HG03064 (cell line): ENCODE results near the gene PDZD7.

Experiments
- ATAC-seq: cut with Tn5 transposase; IDR thresholded peaks from one replicate; pipeline ENCODE4 v1.9.1; 2021; ENCODE audit warnings: low read depth; ENCODE audit not compliant: unreplicated experiment

The PDZD7 gene

GRCh38 chr10:101061624-101062231 is 30.8 kb upstream of the PDZD7 start, which contains the start of gene KAZALD1:
KAZALD1 (plus strand) TSS chr10:101061989; CDS start chr10:101062593, 604 bp downstream.
- ATAC-seq, result no peak

DNA sequence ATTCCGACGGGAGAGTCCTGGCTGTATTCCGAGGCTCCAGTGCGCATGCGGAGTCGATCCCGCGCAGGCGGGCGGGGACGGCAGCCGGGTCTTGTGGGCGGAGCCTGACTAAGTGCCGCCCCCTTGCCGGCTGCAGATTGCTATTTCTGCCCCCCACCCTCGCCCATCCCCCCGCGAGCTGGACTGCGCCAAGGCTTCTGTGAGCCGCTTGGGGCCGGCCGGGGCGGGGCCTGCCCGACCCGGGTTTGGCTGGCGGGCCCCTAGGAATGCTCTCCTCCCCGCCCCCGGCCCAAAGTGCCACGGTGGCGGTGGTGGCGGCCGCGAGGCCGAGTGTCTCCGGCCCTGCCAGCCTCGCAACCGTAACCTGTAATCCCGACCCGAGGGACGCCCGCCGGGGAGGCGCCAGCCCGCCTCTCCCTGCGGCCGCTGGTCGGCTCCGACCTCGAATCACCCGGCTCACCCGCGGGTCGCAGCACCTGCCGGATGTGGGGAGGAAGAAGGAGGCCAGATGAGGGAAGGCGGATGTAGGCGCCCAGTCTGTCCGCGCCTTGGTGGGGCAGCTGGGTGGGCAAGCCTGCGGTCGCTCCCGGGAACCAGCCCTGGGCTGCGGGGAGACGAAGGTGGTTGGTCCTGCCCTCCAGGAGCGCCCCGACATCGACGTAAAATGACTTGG is 30.2 kb upstream of the PDZD7 start:
- ATAC-seq, result peak; percentile 58

DNA sequence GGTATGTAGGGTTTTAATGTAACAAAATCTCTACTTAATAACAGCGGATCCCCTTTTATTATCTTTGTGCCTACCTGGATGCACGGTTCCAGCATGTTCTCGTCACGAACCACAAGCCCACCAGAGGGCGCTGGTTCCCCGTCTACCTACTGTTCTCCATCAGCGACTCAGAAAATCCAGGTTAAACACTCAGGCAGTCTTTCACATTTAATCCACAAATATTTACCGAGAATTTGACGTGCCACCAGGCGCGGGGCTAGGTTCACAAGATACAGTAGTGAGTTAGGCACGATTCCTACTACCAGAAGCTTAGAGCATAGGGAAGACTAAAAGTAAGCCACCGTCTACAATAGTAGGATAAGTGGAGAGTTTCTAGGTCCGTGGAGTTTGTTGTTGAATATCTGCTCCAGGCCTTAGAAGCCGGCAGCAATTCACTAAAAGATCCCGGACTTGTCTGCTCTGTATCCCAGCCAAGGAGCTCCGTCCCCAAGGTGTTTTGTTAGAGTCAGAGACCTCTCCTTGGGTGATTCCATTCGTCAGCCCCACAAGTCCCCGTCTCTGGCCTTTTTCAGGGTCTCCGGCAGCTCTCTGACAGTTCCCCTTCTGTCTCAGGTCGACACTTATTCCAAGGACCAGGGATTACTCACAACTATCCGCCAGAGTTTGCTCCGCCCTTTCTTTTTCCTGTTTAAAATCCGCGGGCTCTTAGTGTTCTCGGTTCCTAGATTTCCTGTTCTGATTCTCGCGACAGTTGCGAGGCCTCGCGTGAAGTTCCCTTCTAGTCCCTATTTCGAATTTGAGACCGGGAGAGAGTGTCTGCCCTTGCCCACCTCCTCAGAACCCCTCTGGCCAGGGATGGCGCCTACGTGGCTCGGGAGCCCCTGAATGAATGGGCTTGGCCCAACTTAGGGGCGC is 29.4 kb upstream of the PDZD7 start:
- peak; percentile 43 for ATAC-seq

DNA sequence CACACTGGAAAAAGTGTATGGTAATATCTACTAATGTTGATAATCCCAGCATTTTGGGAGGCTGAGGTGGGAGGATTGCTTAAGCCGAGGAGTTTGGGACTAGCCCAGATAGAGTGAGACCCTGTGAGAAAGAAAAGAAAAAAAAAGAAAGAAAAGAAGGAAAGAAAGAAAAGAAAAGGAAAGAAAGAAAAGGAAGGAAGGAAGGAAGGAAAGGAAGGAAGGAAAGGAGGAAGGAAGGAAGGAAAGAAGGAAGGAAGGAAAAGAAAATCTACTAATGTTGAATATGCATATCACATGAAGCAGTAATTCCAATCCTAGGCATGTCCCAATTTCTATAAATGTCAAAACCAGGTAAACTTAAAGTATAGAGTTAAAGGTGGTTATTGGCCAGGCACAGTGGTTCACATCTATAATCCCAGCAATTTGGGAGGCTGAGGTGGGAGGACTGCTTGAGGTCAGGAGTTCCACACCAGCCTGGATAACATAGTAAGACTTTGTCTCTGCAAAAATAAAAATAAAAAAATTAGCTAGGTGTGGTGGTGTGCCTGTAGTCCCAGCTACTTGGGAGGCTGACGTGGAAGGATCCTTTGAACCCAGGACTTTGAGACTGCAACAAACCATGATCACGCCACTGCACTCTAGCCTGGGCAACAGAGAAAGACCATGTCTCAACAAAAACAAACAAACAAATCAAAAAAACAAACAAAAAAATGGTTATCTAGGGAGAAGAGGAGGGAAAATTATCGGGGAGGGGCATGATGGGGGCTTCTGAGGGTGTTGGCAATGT is 25.6 kb upstream of the PDZD7 start:
- no peak for ATAC-seq

GRCh38 chr10:101055411-101055810 is 24.5 kb upstream of the PDZD7 start:
- no peak for ATAC-seq

DNA sequence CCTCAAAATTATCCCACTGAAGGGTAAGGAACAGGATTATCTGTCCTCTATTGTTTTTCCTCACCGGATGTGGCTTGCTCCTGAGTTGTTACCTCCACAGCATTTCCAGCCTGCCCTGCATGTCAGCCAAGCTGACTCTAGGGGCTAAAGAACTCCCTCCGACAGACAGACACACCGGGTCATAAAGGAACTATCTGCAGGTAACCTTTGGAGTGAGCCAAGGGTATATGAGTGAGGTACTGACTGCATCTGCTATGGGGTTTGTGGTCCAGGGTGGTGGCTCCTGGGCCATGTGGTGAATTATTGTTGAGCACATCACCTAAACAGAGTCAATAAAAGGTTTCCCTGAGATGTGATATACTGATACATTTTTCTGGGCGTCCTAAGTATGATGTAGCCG is 23.9 kb upstream of the PDZD7 start:
- no peak for ATAC-seq

DNA sequence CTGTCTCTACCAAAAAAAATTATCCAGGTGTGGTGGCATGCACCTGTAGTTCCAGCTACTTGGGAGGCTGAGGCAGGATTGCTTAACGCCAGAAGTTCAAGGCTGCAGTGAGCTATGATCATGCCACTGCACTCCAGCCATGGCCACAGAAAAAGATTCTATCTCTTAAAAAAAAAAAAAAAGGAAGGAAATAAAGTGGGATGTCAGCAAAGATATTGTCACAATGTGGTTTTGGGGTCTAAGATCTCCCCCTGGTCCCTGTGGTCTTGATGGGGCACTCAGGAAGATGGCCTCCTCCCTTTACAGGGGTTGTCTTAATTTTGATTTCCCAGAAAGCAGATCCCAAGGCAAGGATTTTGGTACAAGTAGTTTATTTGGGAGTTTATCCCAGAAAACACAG is 23.4 kb upstream of the PDZD7 start:
- no peak for ATAC-seq

- ATAC-seq, result no peak
Measured at GRCh38 chr10:101053516-101053915, 22.6 kb upstream of the PDZD7 start.

GRCh38 chr10:101052285-101052684 is 21.4 kb upstream of the PDZD7 start:
- no peak for ATAC-seq

DNA sequence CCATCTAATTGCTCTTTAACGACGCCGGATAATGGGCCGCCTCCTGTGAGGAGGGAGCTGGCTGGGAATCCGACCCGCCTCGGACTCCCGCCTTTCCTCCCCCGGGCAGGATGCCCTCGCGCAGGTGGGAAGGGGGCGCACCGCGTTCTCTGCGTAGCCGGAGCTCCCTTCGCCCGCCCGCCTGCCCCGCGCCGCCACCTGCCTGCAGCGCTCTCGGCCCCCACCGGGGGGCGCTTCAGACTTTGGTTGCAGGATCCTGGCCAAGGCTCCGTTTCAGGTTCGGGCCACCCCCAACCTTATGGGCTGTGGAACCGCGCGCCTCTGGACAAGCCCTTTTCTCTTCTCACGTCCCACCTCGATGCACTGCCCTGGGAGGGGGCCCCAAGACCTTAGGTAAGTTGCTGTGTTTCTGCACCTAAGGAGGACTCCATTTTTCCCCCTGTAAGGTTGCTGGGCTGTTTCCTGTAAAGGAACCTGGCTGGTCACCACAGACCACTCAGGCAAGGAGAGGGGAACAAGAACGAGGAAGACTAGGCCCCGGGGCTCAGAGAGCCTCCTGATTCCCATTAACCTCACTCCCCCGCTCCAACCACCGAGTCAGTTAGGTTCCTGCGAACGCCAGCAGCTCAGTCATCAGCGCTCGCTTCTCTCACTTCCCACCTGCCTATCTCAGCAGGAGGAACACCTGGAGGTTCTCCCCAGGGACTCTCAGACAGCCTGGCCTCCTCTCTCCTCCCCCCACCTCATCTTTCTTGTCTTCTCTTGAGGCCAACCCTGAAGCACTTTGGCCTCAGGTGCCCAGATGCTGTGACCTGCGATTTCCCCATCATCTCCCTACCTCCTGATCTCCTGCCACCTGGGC is 19.5 kb upstream of the PDZD7 start:
- no peak for ATAC-seq

DNA sequence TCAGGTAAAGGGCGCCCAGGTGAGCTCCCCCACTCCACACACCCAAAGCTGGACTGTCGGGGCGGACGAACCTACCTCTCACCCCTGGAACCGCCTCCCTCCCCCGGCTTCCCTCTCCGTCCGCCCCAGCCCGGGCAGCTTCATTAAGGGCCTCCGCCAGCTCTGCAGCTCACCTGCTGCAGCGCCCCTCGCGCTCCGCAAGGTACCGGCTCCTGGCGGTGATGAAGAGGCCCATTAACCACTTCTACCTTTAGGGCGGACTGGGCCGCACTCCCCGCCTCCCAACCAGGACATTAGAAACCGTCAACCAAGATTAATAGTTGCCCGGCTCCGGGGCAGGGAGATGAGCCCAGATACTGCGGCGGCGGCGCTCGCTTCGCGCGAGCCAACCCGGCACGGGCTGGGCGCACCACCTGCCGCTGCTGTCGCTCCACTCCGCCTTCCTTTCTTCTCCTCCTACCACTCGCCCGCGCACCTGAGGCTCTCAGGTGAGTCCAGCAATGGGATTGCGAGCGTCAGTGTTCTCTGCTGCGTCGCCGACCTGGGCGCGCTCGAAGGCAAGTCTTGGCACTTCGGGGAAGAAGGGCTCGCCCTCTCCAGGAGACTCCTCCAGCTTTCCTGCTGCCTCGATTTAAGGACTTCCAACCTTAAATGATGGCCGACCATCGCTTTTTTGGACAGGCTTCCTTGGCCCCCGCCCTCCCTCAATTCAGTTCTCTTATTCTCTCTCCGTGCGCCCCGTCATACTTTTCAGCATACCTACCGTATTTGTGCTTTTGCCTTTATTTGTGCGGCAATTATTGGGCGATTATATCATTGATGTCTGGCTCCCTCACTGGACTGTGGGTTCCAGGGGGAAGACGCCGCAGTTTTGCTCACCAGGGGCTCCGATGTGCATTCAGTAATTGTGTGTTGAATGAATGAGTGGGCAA is 17.3 kb upstream of the PDZD7 start:
- ATAC-seq, result no peak

DNA sequence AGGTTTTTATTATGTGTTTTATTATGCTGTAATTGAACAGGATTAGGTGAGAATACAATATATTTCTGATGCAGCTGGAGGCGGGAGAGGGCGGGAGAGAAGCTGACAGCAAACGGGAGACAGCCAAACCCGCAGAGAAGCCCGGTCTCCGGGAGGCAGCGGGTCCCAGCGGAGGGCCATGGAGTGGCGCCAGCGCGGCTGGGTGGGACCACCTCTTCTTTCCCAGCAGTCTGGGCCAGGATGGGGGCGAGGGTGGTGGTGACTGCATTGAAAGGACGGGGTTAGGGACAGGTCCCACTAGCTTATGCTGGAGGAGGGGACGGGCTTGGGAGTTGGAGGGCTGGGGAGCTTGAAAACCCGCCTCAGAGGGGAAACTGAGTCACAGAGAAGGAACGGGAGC is 16.3 kb upstream of the PDZD7 start:
- no peak for ATAC-seq

DNA sequence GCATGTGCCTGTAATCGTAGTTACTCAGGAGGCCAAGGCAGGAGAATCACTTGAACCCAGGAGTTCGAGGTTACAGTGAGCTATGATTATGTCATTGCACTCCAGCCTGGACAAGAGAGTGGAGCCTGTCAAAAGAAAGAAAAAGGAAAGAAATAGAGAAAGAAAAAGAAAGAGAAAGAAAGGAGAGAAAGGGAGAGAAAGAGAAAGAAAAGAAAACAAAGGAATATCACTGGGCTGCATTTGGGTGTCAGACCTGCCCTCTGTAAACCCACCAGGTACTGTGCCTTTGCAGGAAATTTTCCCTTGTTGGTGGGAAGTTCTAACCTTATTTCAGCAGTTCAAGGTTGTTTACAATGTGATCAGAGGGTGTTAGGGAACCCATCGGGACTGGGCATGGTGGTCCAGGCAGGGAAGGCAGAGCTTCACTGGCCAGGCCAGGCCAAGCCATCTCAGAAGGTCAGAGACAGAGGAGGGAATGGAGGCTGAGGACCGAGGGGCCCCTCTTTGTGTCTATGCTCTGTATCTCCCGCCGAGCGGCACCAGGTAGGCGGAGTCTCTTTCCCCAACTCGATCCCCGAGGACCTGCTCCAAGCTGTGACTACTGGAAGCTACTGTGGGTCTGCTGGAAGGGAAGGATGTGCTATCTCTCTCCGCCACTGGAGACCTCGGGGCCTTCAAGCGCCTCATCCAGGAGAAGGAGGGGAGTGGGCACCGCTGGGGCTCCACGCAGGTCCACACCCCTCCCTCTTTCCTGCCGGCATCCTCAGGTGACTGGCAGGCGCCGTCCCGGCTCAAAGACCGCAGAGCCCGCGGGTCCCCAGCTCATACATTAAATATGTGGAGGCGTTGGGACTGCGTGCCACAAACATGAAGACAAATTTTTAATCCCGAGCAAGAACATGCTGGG is 15.7 kb upstream of the PDZD7 start:
- no peak for ATAC-seq

- no peak for ATAC-seq
Measured at GRCh38 chr10:101044117-101044516, 13.2 kb upstream of the PDZD7 start.

DNA sequence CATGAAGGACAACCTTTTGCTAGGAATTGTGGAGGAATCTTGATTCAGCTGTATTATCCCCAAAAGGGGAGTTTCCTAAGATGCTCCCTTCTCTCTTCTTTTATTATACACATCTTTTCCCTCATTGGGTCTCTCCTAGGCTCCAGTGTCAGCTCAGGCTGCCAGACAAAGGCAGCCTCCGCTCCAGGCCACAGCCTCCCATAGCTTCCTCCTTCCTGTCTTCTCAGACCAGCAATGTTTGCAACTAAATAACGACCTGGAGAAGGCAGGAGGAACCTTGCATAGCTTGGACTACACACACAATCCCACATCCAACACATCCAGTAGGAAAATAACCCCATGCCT is 12.4 kb upstream of the PDZD7 start:
- ATAC-seq, result no peak

GRCh38 chr10:101042667-101043362 is 11.9 kb upstream of the PDZD7 start:
- peak; percentile 93 for ATAC-seq

DNA sequence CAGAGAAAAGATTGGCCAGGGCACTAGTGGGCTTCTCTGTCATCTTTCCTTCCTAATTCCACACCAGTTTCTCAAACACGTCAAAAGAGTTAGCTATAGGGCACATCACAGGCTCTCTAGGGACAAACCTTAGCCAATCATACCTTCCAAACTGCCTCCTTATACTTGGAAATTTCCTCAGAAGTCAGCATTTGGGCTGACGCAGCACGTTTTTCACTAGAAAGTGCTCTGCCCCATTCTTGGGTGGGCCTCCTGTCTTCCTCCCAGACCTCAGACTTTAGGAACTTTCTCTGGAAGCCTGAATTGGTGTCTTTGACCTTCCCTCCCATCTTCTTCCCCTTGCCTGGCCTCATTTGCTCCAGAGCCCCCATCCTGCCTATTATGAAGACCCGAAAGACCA is 11.2 kb upstream of the PDZD7 start:
- ATAC-seq, result no peak
